Retina (tissue), 1 donor: ENCODE results near the gene GALNT7.

ENCODE experiments used
- DNase-seq: peaks from one replicate; pipeline ENCODE4 v3.0.0-alpha.2; 2016

The GALNT7 gene

GRCh38 chr4:173270312-173271027 is 101.9 kb downstream of the GALNT7 start:
- peak; percentile 8 for DNase-seq

- no peak for DNase-seq
Observed at GRCh38 chr4:173272314-173272713, 103.7 kb downstream of the GALNT7 start.

GRCh38 chr4:173272996-173273395 is 104.4 kb downstream of the GALNT7 start:
- no peak for DNase-seq

- DNase-seq, result no peak
Observed at GRCh38 chr4:173273941-173274340, 105.3 kb downstream of the GALNT7 start.

- no peak for DNase-seq
Observed at GRCh38 chr4:173274744-173275143, 106.1 kb downstream of the GALNT7 start.

GRCh38 chr4:173275150-173275549 is 106.5 kb downstream of the GALNT7 start:
- DNase-seq, result no peak

- no peak for DNase-seq
Observed at GRCh38 chr4:173277340-173277739, 108.7 kb downstream of the GALNT7 start.

- DNase-seq, result no peak
Observed at GRCh38 chr4:173280998-173281397, 112.4 kb downstream of the GALNT7 start.

GRCh38 chr4:173281406-173282255 is 113.0 kb downstream of the GALNT7 start:
- no peak for DNase-seq

GRCh38 chr4:173282256-173282562 is 113.6 kb downstream of the GALNT7 start:
- no peak for DNase-seq

GRCh38 chr4:173282626-173283025 is 114.0 kb downstream of the GALNT7 start:
- DNase-seq, result no peak

- no peak for DNase-seq
Observed at GRCh38 chr4:173284463-173284862, 115.9 kb downstream of the GALNT7 start.

GRCh38 chr4:173287486-173287885 is 118.9 kb downstream of the GALNT7 start:
- no peak for DNase-seq

GRCh38 chr4:173288296-173288695 is 119.7 kb downstream of the GALNT7 start:
- DNase-seq, result no peak

- no peak for DNase-seq
Observed at GRCh38 chr4:173288698-173289352, 120.2 kb downstream of the GALNT7 start.

- no peak for DNase-seq
Observed at GRCh38 chr4:173289353-173289727, 120.7 kb downstream of the GALNT7 start.

GRCh38 chr4:173291899-173292298 is 123.3 kb downstream of the GALNT7 start:
- no peak for DNase-seq

- no peak for DNase-seq
Observed at GRCh38 chr4:173293663-173294062, 125.1 kb downstream of the GALNT7 start.

- no peak for DNase-seq
Observed at GRCh38 chr4:173294444-173294843, 125.8 kb downstream of the GALNT7 start.

- no peak for DNase-seq
Observed at GRCh38 chr4:173301518-173302201, 133.0 kb downstream of the GALNT7 start.

GRCh38 chr4:173307778-173308177 is 139.2 kb downstream of the GALNT7 start:
- no peak for DNase-seq

GRCh38 chr4:173311368-173311767 is 142.8 kb downstream of the GALNT7 start:
- DNase-seq, result no peak

GRCh38 chr4:173314715-173315114 is 146.1 kb downstream of the GALNT7 start:
- DNase-seq, result no peak
